MM.1S (cell line): ENCODE results near the gene CARHSP1.

Experiments used
- DNase-seq: peaks from one replicate; pipeline ENCODE4 v3.0.0-alpha.2; 2015
- H2AFZ ChIP-seq: fragments of 300-600 bp; sonication (generic); 2 replicates; pipeline ENCODE4 v1.6.0; 2016; ENCODE audit warnings: antibody characterized with exemption, low read length
- H3F3A ChIP-seq: fragments of 300-600 bp; sonication (generic); 2 replicates; pipeline ENCODE4 v1.6.1; 2016; ENCODE audit warnings: mild to moderate bottlenecking, antibody characterized with exemption, low read length, moderate library complexity, mixed read lengths; ENCODE audit not compliant: insufficient read depth
- H3K27ac ChIP-seq: fragments of 300-600 bp; sonication (generic); 2 replicates; pipeline ENCODE4 v1.5.1; 2016; ENCODE audit warnings: mild to moderate bottlenecking, low read length
- H3K27me3 ChIP-seq: fragments of 300-600 bp; sonication (generic); replicated peaks from 2 replicates; pipeline ENCODE4 v1.6.0; 2016; ENCODE audit warnings: low read length; ENCODE audit not compliant: insufficient read depth
- H3K36me3 ChIP-seq: fragments of 300-600 bp; sonication (generic); replicated peaks from 2 replicates; pipeline ENCODE4 v1.6.1; 2016; ENCODE audit warnings: mild to moderate bottlenecking, low read length, mixed read lengths; ENCODE audit not compliant: insufficient read depth
- H3K4me1 ChIP-seq: fragments of 300-600 bp; sonication (generic); 2 replicates; pipeline ENCODE4 v1.6.1; 2016; ENCODE audit warnings: low read length, mixed read lengths
- H3K4me2 ChIP-seq: fragments of 300-600 bp; sonication (generic); 2 replicates; pipeline ENCODE4 v1.6.0; 2016; ENCODE audit warnings: low read depth, low read length
- H3K4me3 ChIP-seq: fragments of 300-600 bp; sonication (generic); 2 replicates; pipeline ENCODE4 v1.5.1; 2016; ENCODE audit warnings: low read length, mixed read lengths
- H3K79me2 ChIP-seq: fragments of 300-600 bp; sonication (generic); 2 replicates; pipeline ENCODE4 v1.6.1; 2016; ENCODE audit warnings: mixed run types, low read length, mixed read lengths
- H3K9ac ChIP-seq: fragments of 300-600 bp; sonication (generic); 2 replicates; pipeline ENCODE4 v1.6.1; 2016; ENCODE audit warnings: low read length, mixed read lengths
- H3K9me2 ChIP-seq: fragments of 300-600 bp; sonication (generic); replicated peaks from 2 replicates; pipeline ENCODE4 v1.6.1; 2016; ENCODE audit warnings: mild to moderate bottlenecking, low read length, mixed read lengths; ENCODE audit not compliant: insufficient read depth
- H3K9me3 ChIP-seq: fragments of 300-600 bp; sonication (generic); replicated peaks from 2 replicates; pipeline ENCODE4 v1.6.1; 2016; ENCODE audit warnings: mild to moderate bottlenecking, low read length, mixed read lengths; ENCODE audit not compliant: insufficient read depth
- H4K20me1 ChIP-seq: fragments of 300-600 bp; sonication (generic); 2 replicates; pipeline ENCODE4 v1.6.1; 2016; ENCODE audit warnings: mild to moderate bottlenecking, low read length, moderate library complexity, mixed read lengths; ENCODE audit not compliant: insufficient read depth
- CTCF ChIP-seq: fragments of 300-600 bp; sonication (generic); IDR thresholded peaks from 2 replicates; pipeline ENCODE4 v1.5.1; 2016; ENCODE audit warnings: antibody characterized with exemption, low read length, mixed read lengths
- EZH2 ChIP-seq: fragments of 300-600 bp; sonication (generic); optimal IDR thresholded peaks from 2 replicates; pipeline ENCODE3; 2017; ENCODE audit warnings: low read depth, mild to moderate bottlenecking, antibody characterized with exemption, low read length, mixed read lengths
- EZH2phosphoT487 ChIP-seq: fragments of 300-600 bp; sonication (generic); IDR thresholded peaks from 2 replicates; pipeline ENCODE4 v1.6.1; 2018; ENCODE audit warnings: antibody characterized with exemption, low read length

Gene CARHSP1

GRCh38 chr16:8808613-8809353 is 60.0 kb downstream of the CARHSP1 start:
- no peak overlapping the region for H3K27ac ChIP-seq
- H3K9ac ChIP-seq = no peak overlapping the region
- H3K36me3 ChIP-seq = peaks cover 24% of the 10 kb centered on the region
- TF ChIP-seq EZH2 (no peak), EZH2phosphoT487 (no peak), CTCF (no peak)
- H3K79me2 ChIP-seq = peaks cover 72% of the 10 kb centered on the region
- H3F3A ChIP-seq = no peaks in the 10 kb centered on the region; the same call in 1 of the 2 replicates
- no peaks in the 10 kb centered on the region for H3K9me2 ChIP-seq
- H3K4me3 ChIP-seq = no peak overlapping the region
- no peaks in the 10 kb centered on the region for H3K27me3 ChIP-seq
- H3K9me3 ChIP-seq = no peaks in the 10 kb centered on the region
- no peaks in the 10 kb centered on the region for H3K4me1 ChIP-seq
- no peak overlapping the region for H3K4me2 ChIP-seq
- peaks cover 10% of the 10 kb centered on the region for H4K20me1 ChIP-seq
- no peak overlapping the region for H2AFZ ChIP-seq
- DNase-seq = no peak

- no peak overlapping the region for H2AFZ ChIP-seq
- no peak overlapping the region for H3K9ac ChIP-seq
- peaks cover 74% of the 10 kb centered on the region for H3K79me2 ChIP-seq
- no peaks in the 10 kb centered on the region for H3K4me1 ChIP-seq
- peaks cover 10% of the 10 kb centered on the region for H4K20me1 ChIP-seq
- H3K27ac ChIP-seq = no peak overlapping the region
- H3F3A ChIP-seq = no peaks in the 10 kb centered on the region; the same call in 1 of the 2 replicates
- TF ChIP-seq EZH2phosphoT487 (no peak), CTCF (no peak), EZH2 (no peak)
- H3K9me3 ChIP-seq = no peaks in the 10 kb centered on the region
- DNase-seq = no peak
- no peaks in the 10 kb centered on the region for H3K9me2 ChIP-seq
- H3K4me3 ChIP-seq = no peak overlapping the region
- H3K4me2 ChIP-seq = no peak overlapping the region
- peaks cover 28% of the 10 kb centered on the region for H3K36me3 ChIP-seq
- no peaks in the 10 kb centered on the region for H3K27me3 ChIP-seq
Measured at GRCh38 chr16:8808009-8808408, 60.8 kb downstream of the CARHSP1 start.

GRCh38 chr16:8807189-8807588 is 61.6 kb downstream of the CARHSP1 start:
- peaks cover 79% of the 10 kb centered on the region for H3K79me2 ChIP-seq
- no peak overlapping the region for H3K27ac ChIP-seq

More at GRCh38 chr16:8807189-8807588, 61.6 kb downstream of the CARHSP1 start:
- no peak for DNase-seq
- Histone ChIP-seq H3K4me2 (no peak overlapping the region), H3K4me1 (no peaks in the 10 kb centered on the region), H4K20me1 (peaks cover 10% of the 10 kb centered on the region), H3K9me3 (no peaks in the 10 kb centered on the region), H3K9ac (no peak overlapping the region), H3F3A (no peaks in the 10 kb centered on the region; the same call in 1 of the 2 replicates), H3K4me3 (no peak overlapping the region), H3K36me3 (peaks cover 34% of the 10 kb centered on the region), H2AFZ (no peak overlapping the region), H3K9me2 (no peaks in the 10 kb centered on the region), H3K27me3 (no peaks in the 10 kb centered on the region)
- no peak for TF ChIP-seq EZH2
- TF ChIP-seq EZH2phosphoT487 = no peak
- TF ChIP-seq CTCF = no peak
